T-helper 22 cell (primary cell): Measurements from ENCODE around the gene SEMA4D.
"Not testable (repeated sequence)": the region's sequence is repeated elsewhere in the genome, so short reads cannot be mapped to it uniquely, and the experiment has no call there.

Experiments
- DNase-seq: peaks from one replicate; pipeline ENCODE4 v3.0.0-alpha.2; 2020; ENCODE audit warnings: low read depth

The SEMA4D gene

DNA sequence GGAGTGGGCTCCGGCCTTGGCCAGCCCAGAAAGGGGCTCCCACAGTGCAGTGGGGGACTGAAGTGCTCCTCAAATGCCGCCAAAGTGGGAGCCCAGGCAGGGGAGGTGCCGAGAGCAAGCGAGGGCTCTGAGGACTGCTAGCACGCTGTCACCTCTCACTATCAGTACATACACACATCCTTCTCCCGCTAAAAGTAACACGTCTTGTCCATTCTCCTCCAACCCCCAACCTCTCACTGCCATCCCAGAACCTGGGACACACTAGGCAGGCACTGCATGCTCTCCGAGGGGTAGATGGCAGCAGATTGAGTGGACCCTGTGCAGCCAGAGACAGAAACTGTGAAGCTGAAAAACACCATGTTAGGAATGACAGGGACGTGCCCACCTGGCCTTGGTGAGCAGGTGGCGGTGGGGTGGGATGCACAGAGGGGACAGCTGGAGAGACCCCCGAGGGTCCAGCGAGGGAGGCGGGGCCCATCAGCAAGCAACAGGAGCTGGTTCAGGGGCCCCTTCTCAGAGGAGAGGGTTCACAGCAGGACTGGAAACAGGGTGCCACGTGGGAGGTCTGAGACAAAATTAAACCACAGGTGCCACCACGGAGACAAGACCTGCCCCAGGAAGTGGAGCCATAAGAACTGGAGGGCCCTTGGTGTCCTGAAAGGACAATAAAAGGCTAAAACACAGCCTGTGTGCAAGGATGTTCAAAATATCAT lies 16.9 kb downstream of the SEMA4D start:
- DNase-seq, result no peak

DNA sequence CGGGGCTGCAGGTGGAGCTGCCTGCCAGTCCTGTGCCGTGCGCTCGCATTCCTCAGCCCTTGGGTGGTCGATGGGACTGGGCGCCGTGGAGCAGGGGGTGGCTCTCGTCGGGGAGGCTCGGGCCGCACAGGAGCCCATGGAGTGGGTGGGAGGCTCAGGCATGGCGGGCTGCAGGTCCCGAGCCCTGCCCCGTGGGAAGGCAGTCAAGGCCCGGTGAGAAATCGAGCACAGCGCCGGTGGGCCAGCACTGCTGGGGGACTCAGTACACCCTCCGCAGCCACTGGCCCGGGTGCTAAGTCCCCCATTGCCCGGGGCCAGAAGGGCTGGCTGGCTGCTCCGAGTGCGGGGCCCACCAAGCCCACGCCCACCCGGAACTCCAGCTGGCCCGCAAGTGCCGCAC lies 17.5 kb downstream of the SEMA4D start:
- not testable (repeated sequence) for DNase-seq

DNA sequence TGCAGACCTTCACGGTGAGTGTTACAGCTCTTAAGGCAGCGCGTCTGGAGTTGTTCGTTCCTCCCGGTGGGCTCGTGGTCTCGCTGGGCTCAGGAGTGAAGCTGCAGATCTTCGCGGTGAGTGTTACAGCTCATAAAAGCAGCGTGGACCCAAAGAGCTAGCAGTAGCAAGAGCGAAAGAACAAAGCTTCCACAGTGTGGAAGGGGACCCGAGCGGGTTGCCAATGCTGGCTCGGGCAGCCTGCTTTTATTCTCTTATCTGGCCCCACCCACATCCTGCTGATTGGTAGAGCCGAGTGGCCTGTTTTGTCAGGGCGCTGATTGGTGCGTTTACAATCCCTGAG lies 18.3 kb downstream of the SEMA4D start:
- not testable (repeated sequence) for DNase-seq

DNA sequence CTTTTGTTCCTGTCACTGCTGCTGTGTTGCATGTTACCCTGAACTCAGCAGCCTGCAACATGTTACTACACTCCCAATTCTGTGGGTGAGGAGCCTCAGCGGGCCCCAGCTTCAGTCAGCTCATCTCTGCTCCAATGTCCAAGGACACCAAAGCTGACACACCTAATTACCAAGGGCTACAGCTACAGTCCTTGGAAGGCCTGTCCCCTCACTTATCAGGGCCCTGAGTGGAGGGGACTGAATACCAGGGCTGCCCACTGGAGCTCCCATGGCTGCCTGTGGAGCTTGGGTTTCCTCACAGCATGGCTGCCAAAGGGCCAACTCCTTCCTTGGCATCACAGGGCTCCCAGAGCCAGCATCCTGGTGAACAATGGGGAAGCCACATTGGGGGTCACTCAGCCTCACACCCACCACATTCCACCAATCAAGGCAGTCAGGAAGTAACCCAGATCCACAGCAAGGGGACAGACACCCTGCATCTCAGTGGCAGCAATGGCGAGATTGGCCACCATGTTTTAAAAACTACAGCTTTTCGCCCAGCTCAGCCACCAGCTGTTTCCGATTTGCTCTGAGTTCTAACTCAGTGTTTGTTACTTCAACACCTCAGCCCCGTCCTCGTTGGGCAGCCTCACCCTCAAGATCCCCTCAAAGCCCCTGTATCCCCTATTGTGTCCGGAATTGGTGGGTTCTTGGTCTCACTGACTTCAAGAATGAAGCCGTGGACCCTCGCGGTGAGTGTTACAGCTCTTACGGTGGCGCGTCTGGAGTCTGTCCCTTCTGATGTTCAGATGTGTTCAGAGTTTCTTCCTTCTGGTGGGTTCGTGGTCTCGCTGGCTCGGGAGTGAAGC lies 18.9 kb downstream of the SEMA4D start:
- DNase-seq, result no peak

DNA sequence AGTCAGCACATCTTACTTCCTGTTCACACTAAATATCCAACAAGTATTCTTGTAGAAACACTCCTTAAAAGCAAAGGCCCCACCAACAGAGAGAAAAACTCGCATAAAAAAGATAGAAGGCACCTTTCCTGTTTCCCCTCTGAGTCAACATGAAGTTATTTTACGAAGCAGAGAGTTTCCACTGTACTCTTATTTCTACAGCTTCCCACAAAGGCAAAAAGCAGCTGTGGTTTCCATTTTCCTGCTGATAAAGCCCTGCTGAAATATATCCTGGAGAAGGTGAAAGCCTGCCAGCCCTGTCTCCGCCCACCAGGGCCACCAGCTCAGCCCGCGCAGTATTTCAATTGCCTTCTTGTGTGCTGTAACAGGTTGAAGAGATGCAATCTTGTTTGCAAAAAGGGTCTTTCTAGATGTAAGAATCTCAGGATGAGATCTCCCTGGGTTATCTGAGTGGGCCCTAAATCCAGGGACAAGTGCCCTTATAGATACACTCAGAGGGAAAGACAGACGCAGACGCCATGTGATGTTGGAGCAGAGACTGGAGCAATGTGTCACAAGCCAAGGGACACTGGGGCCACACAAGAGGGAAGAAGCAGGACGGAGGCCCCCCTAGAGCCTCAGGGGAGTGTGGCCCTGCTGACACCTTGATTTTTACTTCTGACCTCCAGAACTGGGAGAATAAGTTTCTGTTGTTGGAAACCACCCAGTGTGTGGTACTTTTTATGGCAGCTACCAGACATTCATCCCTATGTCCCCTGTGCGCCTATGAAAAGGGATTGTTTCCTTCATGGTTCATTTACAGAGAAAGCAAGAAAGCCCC lies 19.9 kb downstream of the SEMA4D start:
- peak; percentile 45 for DNase-seq

DNA sequence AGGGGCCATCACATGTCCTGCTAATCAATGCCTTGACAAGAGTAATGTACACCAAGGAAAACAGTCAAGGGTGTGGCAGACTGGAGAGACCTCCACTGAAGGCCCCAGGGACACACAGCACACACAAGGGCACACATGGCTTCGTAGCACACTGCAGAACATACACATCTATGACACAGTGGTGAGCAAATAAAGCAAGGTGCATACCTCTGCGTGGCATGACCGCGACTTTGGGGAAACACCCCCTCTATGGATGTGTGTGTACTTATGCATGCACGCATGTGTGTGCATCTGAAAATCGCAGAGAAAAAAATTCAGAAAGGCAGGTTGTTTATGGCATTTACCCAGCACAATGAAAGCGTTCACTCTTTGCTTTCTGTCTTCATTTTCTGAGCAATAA lies 20.5 kb downstream of the SEMA4D start:
- no peak for DNase-seq

DNA sequence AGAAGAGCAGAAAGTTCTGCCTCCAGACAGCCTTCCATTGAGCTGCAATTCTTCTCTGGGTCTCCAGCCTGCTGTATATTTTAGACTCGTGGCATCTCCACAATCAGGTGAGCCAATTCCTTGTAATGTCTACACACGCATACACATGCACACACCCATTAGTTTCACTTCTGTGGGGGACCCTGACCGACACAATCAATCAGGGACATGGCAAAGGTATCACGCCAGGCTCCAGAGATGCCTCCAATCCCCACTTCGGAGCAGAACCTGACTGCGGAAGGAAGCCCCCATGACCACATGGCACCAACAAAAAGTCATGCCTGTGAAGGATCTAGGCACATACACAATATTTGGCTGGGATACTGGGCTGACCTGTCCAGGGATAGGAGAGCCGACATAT lies 21.4 kb downstream of the SEMA4D start:
- DNase-seq, result no peak

DNA sequence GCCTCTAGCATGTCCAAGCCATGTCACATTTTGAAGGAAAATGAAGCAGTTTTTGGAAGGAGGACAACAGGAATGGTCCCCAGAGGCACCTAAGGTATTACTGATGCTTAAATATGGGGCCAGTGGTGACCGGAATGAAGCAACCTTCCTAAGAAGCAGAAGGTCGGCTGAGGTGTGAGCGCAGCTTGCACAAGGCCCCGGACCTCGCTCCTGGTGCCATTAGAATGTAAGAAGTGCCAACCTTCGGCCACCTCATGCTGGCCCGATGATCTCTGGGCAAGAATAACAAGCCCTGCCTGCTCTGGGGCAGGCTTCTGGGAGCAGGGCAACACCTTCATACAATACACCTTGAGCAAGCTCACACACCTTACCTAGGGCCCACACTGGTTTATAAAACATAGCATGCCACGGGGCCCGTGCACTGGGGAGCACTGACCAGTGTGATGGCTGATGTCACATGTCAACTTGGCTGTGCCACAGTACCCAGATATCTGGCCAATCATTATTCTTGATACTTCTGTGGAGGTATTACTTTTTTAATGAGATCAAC lies 21.9 kb downstream of the SEMA4D start:
- DNase-seq, result no peak

DNA sequence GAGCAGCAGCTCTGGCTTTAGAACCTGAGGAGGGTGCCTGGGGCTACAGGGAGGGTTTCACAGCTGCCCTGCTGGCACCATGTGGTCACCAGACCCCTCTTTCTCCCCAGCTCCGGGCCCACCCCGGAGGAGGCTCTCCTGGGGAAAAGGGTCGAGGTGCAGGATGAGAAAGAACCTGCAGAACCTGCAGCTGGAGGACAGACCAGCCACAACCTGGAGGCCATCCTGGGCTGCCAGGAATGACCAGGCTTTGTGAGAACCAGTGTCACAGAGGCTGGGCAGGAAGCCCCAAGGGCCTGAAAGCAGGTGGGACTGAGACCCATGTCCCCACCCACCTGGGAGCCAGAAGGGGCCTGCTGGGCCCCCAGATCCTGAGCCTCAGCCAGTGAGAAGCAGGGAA lies 23.0 kb downstream of the SEMA4D start:
- no peak for DNase-seq

DNA sequence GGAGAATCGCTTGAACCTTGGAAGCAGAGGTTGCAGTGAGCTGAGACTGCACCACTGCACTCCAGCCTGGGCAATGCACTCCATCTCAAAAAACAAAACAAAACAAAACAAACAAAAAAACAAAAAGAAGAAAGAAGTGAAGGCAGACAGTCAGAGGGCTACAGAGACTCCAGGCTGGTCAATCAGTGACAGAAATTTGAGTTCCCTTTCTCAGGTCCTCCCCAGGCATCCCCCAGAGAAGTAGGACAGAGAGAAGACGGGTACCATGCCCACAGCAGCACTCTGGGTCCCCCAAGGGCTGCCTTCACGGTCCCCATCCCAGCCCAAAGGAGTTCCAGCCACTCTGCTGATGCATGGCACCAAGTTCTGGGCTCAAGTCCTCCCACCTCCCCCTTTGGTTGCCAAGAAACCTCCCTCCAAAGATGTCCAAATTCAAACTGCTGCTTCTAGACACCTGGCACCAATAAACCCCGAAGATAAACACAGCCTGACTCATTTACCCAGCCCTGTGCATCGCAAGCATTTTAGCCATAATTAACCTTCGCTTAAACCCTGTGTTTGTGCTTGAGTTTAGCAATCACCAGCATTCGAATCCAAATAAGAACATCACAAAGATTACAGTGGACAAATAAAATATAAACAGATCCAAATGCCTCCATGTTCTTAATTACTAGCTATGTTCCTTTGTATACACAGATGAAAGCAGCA lies 24.0 kb downstream of the SEMA4D start:
- no peak for DNase-seq

DNA sequence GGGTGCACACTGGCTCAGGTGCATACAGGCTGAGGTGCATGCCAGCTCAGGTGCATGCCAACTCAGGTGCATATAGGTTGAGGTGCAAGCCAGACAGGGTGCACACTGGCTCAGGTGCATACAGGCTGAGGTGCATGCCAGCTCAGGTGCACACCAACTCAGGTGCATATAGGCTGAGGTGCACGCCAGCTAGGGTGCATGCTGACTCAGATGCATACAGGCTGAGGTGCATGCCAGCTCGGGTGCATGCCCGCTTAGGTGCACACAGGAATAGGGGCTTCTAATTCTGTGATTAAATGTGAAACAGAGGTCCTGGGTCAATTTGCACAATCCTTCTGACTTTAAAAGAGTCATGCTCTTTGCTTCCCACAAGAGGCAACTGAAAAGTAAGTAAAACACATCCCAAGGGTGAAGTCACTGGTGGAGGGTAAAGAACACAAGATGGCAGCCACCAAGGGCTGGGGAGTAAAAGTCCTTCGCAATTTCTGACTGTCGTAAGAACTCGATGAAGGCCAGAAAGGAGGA lies 26.1 kb downstream of the SEMA4D start:
- not testable (repeated sequence) for DNase-seq

DNA sequence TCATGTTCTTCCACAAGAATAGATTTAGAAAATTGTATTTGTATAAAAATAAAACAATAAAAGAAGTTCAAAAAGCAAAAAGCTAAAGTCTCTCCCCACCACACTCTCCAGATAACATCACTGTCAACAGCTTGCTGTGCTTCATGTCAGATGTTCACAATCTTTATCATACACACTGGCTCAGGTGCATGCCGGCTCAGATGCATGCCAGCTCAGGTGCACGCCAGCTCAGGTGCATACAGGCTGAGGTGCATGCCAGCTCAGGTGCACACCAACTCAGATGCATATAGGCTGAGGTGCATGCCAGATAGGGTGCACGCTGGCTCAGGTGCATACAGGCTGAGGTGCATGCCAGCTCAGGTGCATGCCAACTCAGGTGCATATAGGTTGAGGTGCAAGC lies 26.5 kb downstream of the SEMA4D start:
- no peak for DNase-seq

DNA sequence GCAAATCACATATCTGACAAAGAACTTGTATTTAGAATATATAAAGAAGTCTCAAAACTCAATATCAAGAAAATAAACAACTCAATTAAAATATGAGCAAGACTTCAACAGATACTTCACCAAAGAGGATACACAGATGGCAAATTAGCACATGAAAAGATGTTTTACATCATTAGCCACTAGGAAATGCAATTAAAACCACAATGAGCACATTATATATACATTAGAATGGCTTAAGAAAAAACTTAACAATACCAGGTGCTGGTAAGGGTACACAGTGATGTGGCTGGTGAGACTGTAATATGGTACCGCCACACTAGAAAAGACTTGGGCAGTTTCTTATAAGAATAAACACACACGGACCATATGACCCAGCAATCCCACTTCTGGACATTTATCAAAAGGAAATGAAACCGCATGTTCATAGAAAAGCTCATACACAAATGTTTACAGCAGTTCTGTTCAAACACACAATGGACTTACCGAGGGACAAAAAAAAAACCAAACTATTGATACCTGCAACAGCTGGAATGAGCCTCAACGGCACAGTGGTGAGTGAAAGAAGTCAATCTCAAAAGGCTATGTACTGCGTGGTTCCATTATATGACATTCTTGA lies 27.6 kb downstream of the SEMA4D start:
- DNase-seq, result no peak

DNA sequence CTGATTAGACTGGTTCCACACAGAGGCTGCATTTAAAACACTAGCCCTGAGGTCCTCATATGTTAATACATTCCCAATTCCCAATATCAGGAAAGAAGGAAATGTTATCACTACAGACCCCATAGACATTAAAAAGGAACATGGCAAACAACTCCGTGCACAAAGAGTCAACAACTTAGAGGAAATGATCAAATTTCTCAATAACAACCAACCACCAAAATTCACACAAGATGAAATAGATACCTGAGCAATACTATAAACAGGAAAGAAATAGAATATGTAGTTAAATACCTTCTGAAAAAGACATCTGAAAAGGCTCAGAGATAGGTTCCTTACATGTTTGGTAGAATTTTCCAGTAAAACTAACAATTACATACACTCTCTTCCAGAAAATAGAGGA lies 28.9 kb downstream of the SEMA4D start:
- no peak for DNase-seq

DNA sequence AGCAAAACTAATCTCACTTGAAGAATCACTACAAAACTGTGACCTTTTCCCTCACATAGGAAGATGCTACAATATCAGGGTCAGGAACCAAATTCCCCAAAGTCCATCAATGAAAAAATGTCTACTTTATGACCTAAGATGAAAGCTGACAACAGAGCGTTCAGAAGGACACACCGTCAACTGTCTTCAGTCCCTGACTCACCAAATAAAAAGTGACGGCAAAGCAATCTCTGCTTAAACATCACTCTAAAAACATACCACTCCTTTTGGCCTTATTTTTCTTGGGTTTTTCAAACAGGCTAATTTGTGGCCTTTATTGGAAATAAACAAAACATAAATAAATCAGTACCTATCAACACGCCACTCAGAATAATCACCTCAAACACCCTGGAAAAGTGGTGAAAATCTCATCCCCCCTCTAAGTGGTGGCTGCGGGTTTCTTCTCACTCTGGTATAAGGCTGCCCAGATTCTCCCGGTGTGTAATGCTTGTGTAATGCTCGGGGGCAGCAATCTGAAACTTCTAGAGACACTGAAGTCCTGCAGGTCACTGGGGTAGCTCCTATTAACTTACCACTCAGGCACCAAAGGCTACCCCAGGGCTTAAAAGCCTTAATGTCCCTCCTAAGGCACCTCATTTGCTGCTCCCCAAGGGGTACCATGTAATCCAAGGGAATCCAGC lies 29.5 kb downstream of the SEMA4D start:
- no peak for DNase-seq

DNA sequence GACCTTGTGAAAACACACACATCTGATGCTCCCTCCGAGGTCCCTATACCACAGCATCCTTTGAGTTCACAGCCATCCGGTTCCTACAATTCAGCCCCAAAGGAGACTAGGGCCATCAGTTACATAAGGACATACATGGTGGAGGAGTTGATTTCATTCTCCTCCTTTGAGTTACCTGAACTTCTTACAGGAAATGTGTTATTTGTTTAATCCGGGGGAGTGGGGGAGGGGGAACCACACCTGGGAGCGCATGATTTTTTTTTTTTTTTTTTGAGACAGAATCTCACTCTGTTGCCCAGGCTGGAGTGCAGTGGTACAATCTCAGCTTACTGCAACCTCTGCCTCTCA lies 30.7 kb downstream of the SEMA4D start:
- no peak for DNase-seq

DNA sequence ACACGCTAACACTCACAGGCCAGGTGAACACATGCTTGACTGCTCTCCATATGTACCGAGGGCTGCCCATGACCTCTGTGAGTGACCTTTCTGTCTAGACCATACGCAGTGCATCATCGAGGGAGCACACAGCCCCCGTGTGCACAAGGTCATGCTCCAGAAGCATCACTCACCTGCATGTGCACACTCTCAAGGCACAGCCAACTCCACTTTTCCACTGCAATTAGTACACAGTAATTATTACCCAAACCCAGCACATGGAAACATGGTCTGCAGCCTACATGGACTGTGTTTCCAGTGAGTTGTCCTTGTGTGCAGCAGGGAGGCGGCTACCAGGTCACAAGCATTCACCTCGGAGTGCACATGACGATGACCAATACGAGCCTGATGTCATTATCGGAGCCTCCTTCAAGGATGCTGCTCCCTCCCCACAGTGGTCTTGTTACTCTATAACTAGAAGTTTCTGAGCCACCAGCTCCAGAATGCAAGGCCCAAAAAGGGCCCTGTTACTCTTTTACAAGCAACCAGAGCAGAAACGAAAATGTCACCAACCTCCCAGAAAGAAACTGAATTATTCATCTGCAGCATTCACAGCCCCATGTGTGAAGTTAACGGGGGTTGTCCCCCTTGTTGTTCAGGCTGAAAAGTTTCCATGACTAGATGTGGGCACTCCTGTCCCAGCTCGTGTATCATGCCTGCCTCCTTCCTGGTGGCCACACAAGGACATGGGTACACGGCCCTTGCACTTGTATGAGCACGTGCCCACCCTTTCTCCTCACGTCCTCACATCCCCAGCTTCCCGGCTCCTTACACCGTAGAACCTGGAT lies 31.2 kb downstream of the SEMA4D start:
- DNase-seq, result no peak

DNA sequence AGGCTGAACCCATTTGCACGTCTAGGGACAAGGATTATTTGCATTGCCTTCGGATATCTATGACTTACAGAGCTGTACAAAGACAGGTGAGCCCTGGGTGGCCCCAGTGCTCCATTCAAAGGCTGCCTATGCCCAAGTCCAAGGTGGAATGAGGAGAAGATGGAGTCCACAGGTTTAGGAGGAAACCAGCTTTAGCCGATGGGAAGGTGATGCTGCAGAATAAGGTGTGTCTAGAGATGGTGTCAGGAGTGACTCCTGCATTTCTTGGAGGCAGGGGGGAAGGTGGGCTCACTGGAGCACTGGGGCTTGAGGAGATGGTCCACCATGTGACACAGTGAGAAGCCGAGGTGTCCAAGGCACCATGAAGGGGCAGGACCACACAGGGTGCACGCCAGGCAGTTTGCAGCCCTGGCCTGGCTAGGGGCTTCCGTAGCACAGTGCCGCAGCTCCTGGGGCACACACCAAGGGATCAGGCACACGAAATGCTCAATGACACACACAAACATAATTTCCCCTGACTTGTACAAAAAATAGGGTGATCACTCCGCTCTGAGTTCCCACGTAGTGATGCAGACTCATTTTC lies 32.1 kb downstream of the SEMA4D start:
- no peak for DNase-seq

DNA sequence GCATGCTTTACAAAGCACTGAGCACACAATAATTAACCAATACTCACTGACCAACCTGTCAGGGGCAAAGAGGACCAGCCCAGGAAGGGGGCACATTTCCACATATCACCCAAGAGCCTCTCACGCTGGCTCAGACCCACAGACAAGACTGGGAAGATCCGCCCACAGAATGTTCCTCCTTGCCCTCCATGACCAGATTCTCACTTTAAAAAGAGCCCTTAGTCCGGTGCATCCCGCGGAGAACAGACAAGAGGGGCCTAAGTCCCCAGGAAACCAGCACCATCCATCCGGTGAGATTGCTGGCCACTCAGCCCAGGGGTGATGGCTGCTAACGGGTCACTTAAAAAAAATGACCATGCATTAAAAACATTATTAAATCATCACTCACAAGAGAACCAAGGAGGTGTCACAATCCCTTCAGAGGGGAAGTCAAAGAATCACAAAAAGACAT lies 32.9 kb downstream of the SEMA4D start:
- DNase-seq, result no peak
